CD4-positive, alpha-beta T cell treated with Interleukin-15 for 1 hour (primary cell): ENCODE results near the gene KCNMA1.
"Not testable (repeated sequence)": the region's sequence is repeated elsewhere in the genome, so short reads cannot be mapped to it uniquely, and the experiment has no call there.

Experiments
- DNase-seq: peaks from one replicate; pipeline ENCODE4 v3.0.0-alpha.2; 2020

The KCNMA1 gene

GRCh38 chr10:77436257-77436975, 201.2 kb downstream of the KCNMA1 start:
- no peak for DNase-seq

GRCh38 chr10:77433546-77433945, 204.1 kb downstream of the KCNMA1 start:
- no peak for DNase-seq

DNA sequence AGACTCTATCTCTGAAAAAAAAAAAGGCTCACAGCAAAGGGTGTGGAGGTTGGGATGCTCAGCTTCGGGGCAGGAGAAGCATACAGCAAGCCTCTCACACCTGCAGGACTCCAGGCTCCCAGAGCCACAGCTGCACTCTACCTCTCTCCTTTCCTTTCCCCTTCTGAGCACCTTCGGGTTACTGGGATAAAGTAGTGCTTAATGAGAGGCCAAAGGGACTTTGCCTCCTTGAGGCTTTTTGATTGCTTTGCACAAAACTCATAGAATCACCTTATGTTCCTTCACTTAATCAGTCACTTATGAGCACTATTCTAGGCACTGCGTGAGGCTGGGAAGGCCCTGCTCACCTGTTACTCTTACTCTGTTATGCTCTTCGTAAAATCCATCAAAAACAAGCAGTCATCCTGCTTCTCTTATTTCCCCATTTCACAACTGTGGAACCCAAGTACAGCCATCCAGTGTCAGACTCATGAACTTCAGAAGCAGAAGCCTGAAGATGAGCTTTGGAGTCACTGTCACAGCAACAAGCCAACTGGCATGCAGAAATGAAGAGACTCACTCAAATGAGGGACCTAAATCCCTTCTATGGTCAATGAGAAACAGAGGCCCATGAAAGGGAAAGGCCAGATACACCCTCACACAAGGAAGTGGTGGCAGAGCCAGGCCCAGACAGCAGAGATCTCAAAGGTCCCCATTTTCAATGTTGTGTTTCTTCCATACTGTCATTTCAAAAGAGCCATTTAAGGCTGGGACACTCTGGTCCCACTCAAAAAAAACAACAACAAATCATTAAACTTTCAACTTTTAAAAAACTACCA, 205.4 kb downstream of the KCNMA1 start:
- no peak for DNase-seq

DNA sequence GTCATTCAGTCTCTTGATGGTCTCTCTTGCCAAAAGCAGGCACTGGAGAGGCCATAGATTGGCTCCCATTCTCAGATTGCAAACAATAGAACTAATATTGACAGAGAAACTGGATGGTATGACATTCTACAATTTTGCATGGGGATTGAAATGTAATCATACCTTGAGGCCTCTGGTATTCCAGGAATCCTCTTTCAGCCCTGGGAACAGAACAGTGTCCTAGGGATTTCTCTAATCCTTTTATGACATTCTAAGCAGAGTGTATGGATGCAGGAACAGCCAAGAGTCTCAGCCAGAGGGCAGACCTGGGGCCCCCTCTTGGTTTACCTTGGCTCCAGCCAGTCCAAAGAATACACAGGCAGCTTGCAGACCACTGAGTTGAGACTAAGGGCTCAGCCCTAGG, 206.4 kb downstream of the KCNMA1 start:
- no peak for DNase-seq

GRCh38 chr10:77430530-77430929, 207.1 kb downstream of the KCNMA1 start:
- no peak for DNase-seq

GRCh38 chr10:77428691-77429395, 208.8 kb downstream of the KCNMA1 start:
- DNase-seq = no peak

DNA sequence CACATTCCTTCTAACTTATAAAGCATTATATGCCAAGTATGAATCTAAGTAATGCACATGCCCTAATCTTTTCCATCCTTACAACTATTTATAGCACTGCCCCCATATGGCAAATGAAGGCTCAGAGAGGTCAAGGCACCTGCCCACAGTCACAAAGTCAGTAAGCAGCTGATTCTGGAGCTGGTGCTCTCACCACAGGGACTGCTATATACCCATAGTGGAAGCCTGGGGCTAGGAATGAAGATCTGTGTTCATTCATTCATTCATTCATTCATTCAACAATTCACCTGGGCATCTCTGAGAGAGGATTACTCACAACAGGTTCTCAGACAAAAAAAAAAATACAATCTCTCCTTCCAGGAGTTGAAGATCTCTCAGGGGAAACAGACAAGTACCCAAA, 213.4 kb downstream of the KCNMA1 start:
- no peak for DNase-seq

DNA sequence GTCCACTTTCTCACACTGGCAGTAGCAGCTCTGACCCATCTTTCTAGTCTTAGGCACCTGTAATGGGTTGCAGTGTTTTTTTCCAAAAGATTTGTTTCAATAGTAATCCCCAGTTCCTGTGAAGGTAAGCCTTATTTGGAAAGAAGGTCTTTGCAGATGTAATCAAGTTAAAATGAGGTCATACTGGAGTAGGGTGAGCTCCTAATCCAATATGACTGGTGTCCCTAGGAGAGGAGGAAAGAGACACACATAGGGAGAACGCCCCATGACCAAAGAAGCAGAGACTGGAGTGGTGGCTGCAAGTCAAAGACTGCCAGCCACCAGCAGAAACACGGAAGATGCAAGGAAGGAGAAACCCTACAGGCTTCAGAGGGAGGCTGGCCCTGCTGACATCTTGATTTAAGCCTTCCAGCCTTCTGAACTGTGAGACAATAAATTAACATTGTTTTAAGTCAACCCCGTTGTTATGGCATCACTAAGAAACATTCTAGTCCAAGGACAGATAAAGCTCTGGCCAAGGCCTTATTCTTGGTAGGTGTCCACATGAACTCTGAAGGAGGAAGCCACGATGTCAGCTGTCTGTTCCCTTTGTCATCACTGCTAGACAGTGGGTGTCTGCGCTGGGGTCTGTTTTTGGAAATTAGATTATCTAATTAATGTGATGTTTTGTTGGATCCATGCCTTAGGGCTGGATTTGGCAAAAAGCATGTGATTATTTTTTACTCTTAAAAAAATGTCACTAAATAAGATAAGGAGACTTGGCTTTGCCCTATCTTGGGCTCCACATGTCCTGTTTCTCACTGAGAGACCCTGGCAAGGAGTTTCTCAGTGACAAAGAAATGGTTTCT, 214.9 kb downstream of the KCNMA1 start:
- no peak for DNase-seq

DNA sequence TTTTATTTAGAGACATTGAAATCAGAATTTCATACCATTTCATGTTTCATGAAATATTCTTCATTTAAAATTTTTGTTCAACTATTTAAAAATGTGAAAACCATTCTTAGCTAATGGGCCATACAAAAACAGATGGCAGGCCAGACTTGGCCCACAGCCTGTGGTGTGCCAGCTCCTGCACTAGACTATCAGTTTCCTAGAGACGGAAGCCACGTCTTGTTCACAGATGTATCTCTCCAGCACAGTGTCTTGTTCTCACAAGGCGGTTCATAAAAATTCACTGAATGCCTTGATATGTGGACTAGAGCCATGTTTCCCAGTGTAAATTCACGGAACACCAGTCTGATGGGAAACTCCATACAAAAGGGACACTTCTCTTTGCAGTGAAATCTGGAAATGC, 216.0 kb downstream of the KCNMA1 start:
- DNase-seq = no peak

GRCh38 chr10:77420947-77421523, 216.6 kb downstream of the KCNMA1 start:
- no peak for DNase-seq

GRCh38 chr10:77419979-77420378, 217.6 kb downstream of the KCNMA1 start:
- no peak for DNase-seq

GRCh38 chr10:77419056-77419455, 218.6 kb downstream of the KCNMA1 start:
- DNase-seq = no peak

DNA sequence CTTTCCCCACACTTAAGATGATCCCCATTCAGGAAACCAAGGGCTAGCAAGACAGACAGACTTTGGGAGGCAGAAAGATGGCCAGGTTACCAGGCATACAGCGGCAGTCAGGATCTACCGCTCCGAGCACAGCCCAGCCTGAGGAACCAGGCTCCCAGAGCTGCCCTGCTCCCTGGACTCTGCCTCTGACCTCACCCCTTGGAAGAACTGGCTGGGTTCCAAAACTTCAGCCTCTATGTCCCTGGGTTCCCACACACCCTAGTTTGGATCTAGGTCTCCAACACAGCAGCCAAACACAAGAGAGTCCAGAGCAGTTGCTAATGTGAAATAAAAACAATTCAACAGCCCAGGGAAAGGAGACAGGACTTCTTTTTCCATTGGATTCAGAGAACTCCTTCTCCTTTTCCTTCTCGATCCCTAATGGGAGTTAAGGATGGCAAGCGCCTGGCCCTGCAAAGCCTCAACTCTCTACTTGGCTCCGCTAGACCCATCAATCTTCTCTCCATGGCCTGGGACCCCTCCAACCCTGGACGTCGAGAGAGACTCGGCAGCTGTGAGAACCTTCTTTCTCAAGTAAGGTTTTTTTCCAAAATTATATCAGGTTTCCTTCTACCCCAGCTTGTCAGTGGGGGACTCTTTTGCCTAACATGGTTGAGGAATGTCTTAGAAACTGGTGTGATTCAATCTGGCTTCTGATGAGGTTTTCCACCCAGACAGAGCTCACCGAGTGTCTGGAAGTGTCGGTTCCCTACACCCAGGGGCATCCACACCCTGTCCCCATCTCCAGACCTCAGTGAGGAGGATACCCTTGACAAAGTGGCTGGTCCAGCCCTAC, 219.6 kb downstream of the KCNMA1 start:
- DNase-seq = no peak

- no peak for DNase-seq
Measured at GRCh38 chr10:77417359-77417758, 220.2 kb downstream of the KCNMA1 start.

GRCh38 chr10:77416311-77417135, 221.1 kb downstream of the KCNMA1 start:
- no peak for DNase-seq

GRCh38 chr10:77415313-77415960, 222.2 kb downstream of the KCNMA1 start:
- DNase-seq = no peak

DNA sequence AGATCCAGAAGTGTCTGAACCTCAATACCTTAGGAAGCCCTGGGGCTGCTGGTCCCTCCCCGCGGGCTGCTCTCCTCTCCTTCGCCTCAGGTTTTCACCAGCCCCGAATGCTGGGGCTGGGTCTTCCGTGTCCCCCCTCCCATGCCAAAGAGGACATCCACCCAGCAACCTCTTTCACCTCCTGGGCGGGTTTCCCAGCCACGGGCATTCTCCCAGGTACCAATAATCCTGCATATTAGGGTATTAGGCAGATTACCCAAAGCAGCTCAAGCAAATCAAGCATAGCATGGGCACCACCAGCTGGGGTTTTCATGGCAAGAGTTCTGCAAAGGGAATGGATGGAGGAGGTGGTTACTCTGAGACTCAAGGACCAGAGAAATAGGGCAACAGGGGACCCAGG, 224.4 kb downstream of the KCNMA1 start:
- no peak for DNase-seq

- DNase-seq = not testable (repeated sequence)
Measured at GRCh38 chr10:77412573-77413133, 225.0 kb downstream of the KCNMA1 start.

DNA sequence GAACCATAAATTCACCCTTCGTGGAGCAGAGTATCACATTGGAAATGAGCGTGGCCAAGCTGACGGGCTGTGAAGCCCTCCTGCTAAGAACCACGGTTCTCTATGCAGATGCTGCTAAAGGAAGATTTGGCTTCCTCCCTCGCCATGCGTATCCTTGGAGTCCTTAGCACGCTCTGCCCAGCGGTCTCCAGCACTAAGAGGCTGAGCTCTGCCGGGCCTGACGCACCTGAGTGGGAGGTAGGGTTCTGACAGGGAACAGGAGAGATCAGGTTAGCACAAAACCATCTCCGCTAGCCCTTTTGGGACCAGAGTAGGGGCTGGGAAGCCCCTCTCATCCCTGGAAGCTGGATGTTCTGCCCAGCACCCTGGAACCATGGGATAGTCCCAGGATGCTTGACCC, 225.8 kb downstream of the KCNMA1 start:
- no peak for DNase-seq

DNA sequence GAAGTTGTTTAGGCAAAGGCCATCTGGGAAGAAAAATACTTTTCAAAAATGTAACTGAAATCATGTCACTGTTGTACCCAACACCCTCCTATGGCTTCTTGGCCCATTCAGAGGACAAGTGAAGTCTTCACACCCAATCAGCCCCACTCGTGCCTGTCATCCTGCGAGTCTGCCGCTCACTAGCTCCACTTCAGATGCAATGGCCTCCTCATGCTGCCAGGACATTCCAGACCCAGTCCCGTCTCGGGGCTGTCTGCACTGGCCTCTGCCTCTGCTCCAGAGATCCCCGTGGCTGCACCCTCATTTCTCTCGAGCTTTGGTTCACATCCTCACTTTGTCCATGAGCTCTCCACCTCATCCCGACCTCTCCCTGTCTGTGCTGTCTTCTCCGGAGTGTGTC, 227.1 kb downstream of the KCNMA1 start:
- DNase-seq = no peak
